Urinary bladder (tissue), 4 donors: ENCODE data around the gene KIF21A. TPM values are rescaled to one million over a fixed set of nuclear protein-coding genes. Genes with fewer than 3 reads are reported as not detected.

ENCODE experiments used
- DNase-seq: peaks from one replicate; pipeline ENCODE4 v3.0.0-alpha.2; 2015; ENCODE audit errors: extremely low spot score
- H3K27ac ChIP-seq: one replicate; pipeline ENCODE4 v1.5.1; 2013; ENCODE audit warnings: low read depth, mild to moderate bottlenecking, moderate library complexity
- H3K36me3 ChIP-seq: one replicate; pipeline ENCODE4 v1.6.1; 2013; ENCODE audit warnings: mild to moderate bottlenecking, moderate library complexity; ENCODE audit not compliant: insufficient read depth
- H3K4me1 ChIP-seq: one replicate; pipeline ENCODE4 v1.6.1; 2013; ENCODE audit warnings: mild to moderate bottlenecking, moderate library complexity; ENCODE audit not compliant: insufficient read depth
- H3K4me3 ChIP-seq: one replicate; pipeline ENCODE4 v1.5.1; 2013; ENCODE audit warnings: low read depth, low read length
- WGBS: extraction: QIAGEN DNeasy Blood & Tissue Kit; methylation state at CpG from one replicate; pipeline ENCODE4 v1.1.7; 2013; 5-methylcytosine and 5-hydroxymethylcytosine counted together
- polyA plus RNA-seq: library from polyadenylated mRNA; stranded (reverse); fragments of 200-250 nt; gene quantifications from one replicate; pipeline ENCODE4 v1.2.3, GENCODE V29; 2013
- total RNA-seq: library from RNA; depleted of rRNA; stranded (reverse); fragments of >200 nt; gene quantifications from one replicate; pipeline ENCODE4 v1.2.3, GENCODE V29; 2014
- donor health status: healthy with polysubstance abuse.
- donor health status: healthy.

Gene KIF21A
- total and polyA plus RNA-seq, 2 donors: 10.2 to 56.3 TPM

- no peak overlapping the region for H3K4me3 ChIP-seq
- WGBS: 62% methylated on average over 4 of the region's 4 CpGs
- no peak for DNase-seq
- H3K27ac ChIP-seq: no peak overlapping the region
- H3K4me1 ChIP-seq: no peaks in the 10 kb centered on the region
- no peaks in the 10 kb centered on the region for H3K36me3 ChIP-seq
These were observed 155.5 kb downstream of the KIF21A start for GRCh38 chr12:39287409-39287808.

GRCh38 chr12:39278426-39278825, 164.5 kb downstream of the KIF21A start:
- Histone ChIP-seq H3K4me3 (no peak overlapping the region), H3K27ac (no peak overlapping the region), H3K4me1 (no peaks in the 10 kb centered on the region), H3K36me3 (no peaks in the 10 kb centered on the region)
- no peak for DNase-seq

GRCh38 chr12:39277416-39277815, 165.5 kb downstream of the KIF21A start:
- no peak overlapping the region for H3K27ac ChIP-seq
- no peak for DNase-seq
- 100% methylated on average over 1 of the region's 1 CpG for WGBS
- H3K4me3 ChIP-seq: no peak overlapping the region
- no peaks in the 10 kb centered on the region for H3K36me3 ChIP-seq
- no peaks in the 10 kb centered on the region for H3K4me1 ChIP-seq

- no peaks in the 10 kb centered on the region for H3K36me3 ChIP-seq
- WGBS: 84% methylated on average over 3 of the region's 3 CpGs
- H3K4me3 ChIP-seq: no peak overlapping the region
- H3K4me1 ChIP-seq: no peaks in the 10 kb centered on the region
- no peak overlapping the region for H3K27ac ChIP-seq
- DNase-seq: no peak
These were observed 167.1 kb downstream of the KIF21A start for GRCh38 chr12:39275846-39276245.

- WGBS: 29% methylated on average over 8 of the region's 8 CpGs
- H3K27ac ChIP-seq: no peak overlapping the region
- DNase-seq: peak; percentile 35
- H3K4me3 ChIP-seq: no peak overlapping the region
- no peaks in the 10 kb centered on the region for H3K36me3 ChIP-seq
- no peaks in the 10 kb centered on the region for H3K4me1 ChIP-seq
These were observed 169.9 kb downstream of the KIF21A start for GRCh38 chr12:39272871-39273655.

GRCh38 chr12:39269492-39269891, 173.4 kb downstream of the KIF21A start:
- Histone ChIP-seq H3K4me1 (no peaks in the 10 kb centered on the region), H3K27ac (no peak overlapping the region)
- WGBS: 85% methylated on average over 5 of the region's 5 CpGs

GRCh38 chr12:39267886-39268285, 175.0 kb downstream of the KIF21A start:
- H3K4me1 ChIP-seq: no peaks in the 10 kb centered on the region
- H3K36me3 ChIP-seq: no peaks in the 10 kb centered on the region
- no peak overlapping the region for H3K27ac ChIP-seq
- 28% methylated on average over 1 of the region's 1 CpG for WGBS
- DNase-seq: no peak
- H3K4me3 ChIP-seq: no peak overlapping the region

More at GRCh38 chr12:39269492-39269891, 173.4 kb downstream of the KIF21A start:
- DNase-seq: no peak
- Histone ChIP-seq H3K4me3 (no peak overlapping the region), H3K36me3 (no peaks in the 10 kb centered on the region)

GRCh38 chr12:39252628-39253027, 190.3 kb downstream of the KIF21A start:
- 86% methylated on average over 1 of the region's 1 CpG for WGBS
- Histone ChIP-seq H3K4me3 (no peak overlapping the region), H3K27ac (no peak overlapping the region), H3K4me1 (no peaks in the 10 kb centered on the region), H3K36me3 (no peaks in the 10 kb centered on the region)
- no peak for DNase-seq

Other genes starting within 250 kb of the KIF21A start
- gene ABCD2, start 176.7 kb upstream of the KIF21A start, total RNA-seq: 5.1 TPM
- gene ABCD2, start 176.7 kb upstream of the KIF21A start, polyA plus RNA-seq: 1.4 TPM